Stomach (tissue), 4 donors: ENCODE results near the gene ARL14EPL.

Experiments
- CTCF ChIP-seq, 7 experiments: fragments of 450-650 bp in 4 of 7; fragments of 200-600 bp in 3 of 7; sonication (generic) in 3 of 7; IDR thresholded peaks; one replicate each; pipeline ENCODE4 v1.5.1; 2016 to 2019; ENCODE audit warnings: antibody characterized with exemption in 7 of 7, control low read depth in 2 of 7, mild to moderate bottlenecking in 1 of 7
- POLR2AphosphoS5 ChIP-seq, 3 donors: sonication (generic); formaldehyde crosslinking; IDR thresholded peaks; one replicate each; pipeline ENCODE4 v1.6.1; 2016; ENCODE audit warnings: antibody characterized with exemption in 3 of 3

GRCh38 chr5:116013207-116013785, 19.0 kb upstream of the ARL14EPL start:
- TF ChIP-seq POLR2AphosphoS5 (IDR thresholded peaks at IDR 0.05) = no peak
- no peak for TF ChIP-seq CTCF (IDR thresholded peaks at IDR 0.05)
